K562 (cell line): ENCODE measurements around the gene NR6A1. TPM values are rescaled to one million over a fixed set of nuclear protein-coding genes. Genes with fewer than 3 reads are reported as not detected.

Experiments used
- ATAC-seq: fragments of 200-7000 bp; cut with Tn5 transposase; 3 replicates; pipeline ENCODE4 v1.9.1; 2020; ENCODE audit warnings: moderate library complexity
- BruUV-seq: library from RNA; stranded (reverse); fragments of 400-500 nt; replicated peaks from 2 replicates; lab custom pipeline; 2021; lab: Mats Ljungman, UMichigan
- CTCF ChIA-PET: fragments of 300-600 bp; formaldehyde crosslinking; extraction: SDS; loops from one replicate; lab custom pipeline; 2021; ENCODE audit warnings: low intra/inter-chr PET ratio; lab: Yijun Ruan, JAX
- POLR2A ChIA-PET: fragments of 300-600, 350-650 bp; sonication (Branson Sonifier 250); formaldehyde crosslinking; extraction: SDS; loops from one replicate; lab custom pipeline; 2021; ENCODE audit warnings: antibody characterized with exemption, inconsistent platforms; lab: Yijun Ruan, JAX
- DNase-seq, 4 experiments: peaks; one replicate each; pipeline versions ENCODE4 v3.0.0 to v3.0.0-alpha.2; 2011 to 2018; ENCODE audit warnings: low spot score in 3 of 4, mixed read lengths in 3 of 4; ENCODE audit errors: extremely low read depth in 1 of 4
- FAIRE-seq: peaks from 2 replicates; lab custom pipeline; 2011; peaks lifted over from hg19 to GRCh38; lab: Jason Lieb, UNC
- H2AFZ ChIP-seq: 2 replicates; pipeline ENCODE4 v1.6.0; 2011; ENCODE audit warnings: low read depth, low read length, control low read depth, inconsistent platforms
- H3K27ac ChIP-seq: fragments of 200-600 bp; 3 replicates; pipeline ENCODE4 v1.8.0; 2011; ENCODE audit warnings: low read depth, mild to moderate bottlenecking, control low read depth, inconsistent platforms, low read length, moderate library complexity, mixed read lengths; ENCODE audit errors: extremely low read depth
- H3K27me3 ChIP-seq, 2 experiments: fragments of 300-600 bp in 1 of 2; 2 replicates in 1 of 2; 3 replicates in 1 of 2; pipeline versions ENCODE4 v1.6.0 to v1.8.0; 2011; ENCODE audit warnings: inconsistent platforms in 2 of 2, low read length in 2 of 2, mild to moderate bottlenecking in 1 of 2, mixed read lengths in 1 of 2, moderate library complexity in 1 of 2; ENCODE audit not compliant: control insufficient read depth in 2 of 2, insufficient read depth in 2 of 2
- H3K36me3 ChIP-seq: fragments of 300-600 bp; 3 replicates; pipeline ENCODE4 v1.8.0; 2011; ENCODE audit warnings: mild to moderate bottlenecking, low read length, inconsistent platforms; ENCODE audit not compliant: control insufficient read depth, insufficient read depth
- H3K4me1 ChIP-seq, 2 experiments: fragments of 200-600 bp in 1 of 2; replicated peaks in 1 of 2; 2 replicates in 1 of 2; 3 replicates in 1 of 2; pipeline versions ENCODE4 v1.5.1 to v1.8.0; 2011; ENCODE audit warnings: inconsistent platforms in 2 of 2, low read length in 2 of 2, mild to moderate bottlenecking in 1 of 2, mixed read lengths in 1 of 2, moderate library complexity in 1 of 2; ENCODE audit not compliant: control insufficient read depth in 2 of 2, insufficient read depth in 2 of 2
- H3K4me2 ChIP-seq: 2 replicates; pipeline ENCODE4 v1.6.1; 2011; ENCODE audit warnings: low read length, control low read depth, inconsistent platforms, mixed read lengths; ENCODE audit not compliant: insufficient read depth
- H3K4me3 ChIP-seq: fragments of 200-600 bp; sonication (generic), shearing (Covaris generic); 2 replicates; pipeline ENCODE4 v1.5.1; 2016; ENCODE audit warnings: control low read depth, inconsistent platforms
- H3K79me2 ChIP-seq: fragments of 200-600 bp; 3 replicates; pipeline ENCODE4 v1.8.0; 2011; ENCODE audit warnings: low read length, inconsistent platforms; ENCODE audit not compliant: control insufficient read depth, insufficient read depth
- H3K9ac ChIP-seq, 2 experiments: 2 replicates each; pipeline versions ENCODE4 v1.6.0 to v1.6.1; 2011; ENCODE audit warnings: low read depth in 2 of 2, low read length in 2 of 2, control low read depth in 1 of 2, inconsistent platforms in 1 of 2, mild to moderate bottlenecking in 1 of 2, mixed read lengths in 1 of 2; ENCODE audit not compliant: insufficient read depth in 1 of 2
- H3K9me1 ChIP-seq: one replicate; pipeline ENCODE4 v1.6.0; 2011; ENCODE audit warnings: inconsistent platforms, mild to moderate bottlenecking, low read length, moderate library complexity; ENCODE audit not compliant: control insufficient read depth, insufficient read depth
- H3K9me3 ChIP-seq: replicated peaks from 2 replicates; pipeline ENCODE4 v1.5.1; 2011; ENCODE audit warnings: low read depth, low read length, inconsistent platforms; ENCODE audit not compliant: control insufficient read depth, insufficient read depth
- H4K20me1 ChIP-seq: replicated peaks from 2 replicates; pipeline ENCODE4 v1.6.1; 2011; ENCODE audit warnings: low read length, inconsistent platforms, mixed read lengths; ENCODE audit not compliant: control insufficient read depth, insufficient read depth
- BMI1 ChIP-seq: fragments of 150-350 bp; IDR thresholded peaks from 2 replicates; pipeline ENCODE4 v1.6.1; 2014; ENCODE audit warnings: low read length
- DNMT1 ChIP-seq: fragments of 450-650 bp; IDR thresholded peaks from 2 replicates; pipeline ENCODE4 v1.6.1; 2016; ENCODE audit warnings: antibody characterized with exemption, mild to moderate bottlenecking
- ID3 ChIP-seq, 2 experiments: fragments of 250-450 bp in 1 of 2; fragments of 450-650 bp in 1 of 2; sonication (Bioruptor Pico) in 1 of 2; IDR thresholded peaks; 2 replicates each; pipeline versions ENCODE4 v1.6.1 to v1.8.0; 2016 to 2021; ENCODE audit warnings: mild to moderate bottlenecking in 2 of 2, moderate library complexity in 2 of 2, missing compliant biosample characterization in 1 of 2, missing genetic modification characterization in 1 of 2
- IRF2 ChIP-seq: sonication (generic); formaldehyde crosslinking; IDR thresholded peaks from 2 replicates; pipeline ENCODE4 v1.8.1; 2022; ENCODE audit warnings: mild to moderate bottlenecking, missing genetic modification reagents
- KDM4B ChIP-seq, 2 experiments: fragments of 450-650 bp in 1 of 2; sonication (generic) in 1 of 2; IDR thresholded peaks; 2 replicates each; pipeline ENCODE4 v1.6.1; 2016 to 2017; ENCODE audit warnings: borderline replicate concordance in 2 of 2, antibody characterized with exemption in 1 of 2, low read depth in 1 of 2, mild to moderate bottlenecking in 1 of 2
- PREB ChIP-seq: sonication (generic); formaldehyde crosslinking; IDR thresholded peaks from 2 replicates; pipeline ENCODE4 v1.8.1; 2023; ENCODE audit warnings: mild to moderate bottlenecking, missing genetic modification reagents
- RHOXF2B ChIP-seq: fragments of 250-450 bp; sonication (Bioruptor Pico); conservative IDR thresholded peaks from 2 replicates; pipeline ENCODE4 v1.5.1; 2021
- SOX6 ChIP-seq: fragments of 450-650 bp; IDR thresholded peaks from 2 replicates; pipeline ENCODE4 v1.6.1; 2014; ENCODE audit warnings: mild to moderate bottlenecking
- SP1 ChIP-seq: sonication (generic); formaldehyde crosslinking; IDR thresholded peaks from 2 replicates; pipeline ENCODE4 v1.8.1; 2022; ENCODE audit warnings: mild to moderate bottlenecking, missing genetic modification reagents
- TCF7L2 ChIP-seq: fragments of 150-350 bp; IDR thresholded peaks from 2 replicates; pipeline ENCODE4 v1.6.1; 2016; ENCODE audit warnings: low read depth, mild to moderate bottlenecking, low read length, moderate library complexity
- TCFL5 ChIP-seq: fragments of 250-450 bp; sonication (Bioruptor Pico); conservative IDR thresholded peaks from 2 replicates; pipeline ENCODE4 v1.6.1; 2021; ENCODE audit warnings: mild to moderate bottlenecking, moderate library complexity, matching md5 sums
- ZNF280A ChIP-seq: fragments of 450-650 bp; IDR thresholded peaks from 2 replicates; pipeline ENCODE4 v1.6.1; 2018; ENCODE audit warnings: mild to moderate bottlenecking, low read depth; ENCODE audit not compliant: partially characterized antibody
- ZNF445 ChIP-seq: fragments of 250-450 bp; sonication (Bioruptor Pico); IDR thresholded peaks from 2 replicates; pipeline ENCODE4 v1.4.0; 2020; ENCODE audit warnings: low read depth, mild to moderate bottlenecking, moderate library complexity
- ZNF785 ChIP-seq: fragments of 250-450 bp; sonication (Bioruptor Pico); IDR thresholded peaks from 2 replicates; pipeline ENCODE4 v1.4.0; 2020; ENCODE audit warnings: mild to moderate bottlenecking
- WGBS: fragments of 100-300 bp; shearing (Covaris generic); methylation state at CpG from one replicate; pipeline ENCODE4 v1.1.6; 2016; ENCODE audit warnings: low coverage, mixed read lengths; ENCODE audit not compliant: insufficient coverage; ENCODE audit errors: missing lambda C conversion rate; 5-methylcytosine and 5-hydroxymethylcytosine counted together
- in situ Hi-C: fragments of 300-500 bp; cut with MboI; formaldehyde crosslinking; loops from 4 replicates; pipeline ENCODE4 v1.15.0; 2018; ENCODE audit warnings: inconsistent platforms, mixed read lengths
- intact Hi-C: fragments of 100-400 bp; cut with micrococcal nuclease; formaldehyde crosslinking; loops from 2 replicates; pipeline ENCODE4 v1.14.2; 2022
- polyA plus RNA-seq, 8 experiments: library from polyadenylated mRNA; depleted of rRNA in 4 of 8; stranded (reverse) in 5 of 8; unstranded in 3 of 8; fragments of >200 nt; fragmentation: Nextera tagmentation in 2 of 8; fragmentation: Illumina TruSeq in 1 of 8; extraction: Ambion mirVana in 2 of 8; extraction: Trizol in 1 of 8; gene quantifications; 2 replicates each; pipeline versions ENCODE4 v1.2.1 to v1.2.3, GENCODE V29; 2011 to 2014; ENCODE audit warnings: inconsistent platforms in 1 of 8, missing spikeins in 1 of 8
- total RNA-seq, 7 experiments: library from RNA; depleted of rRNA in 6 of 7; stranded (reverse); fragments of >200 nt in 6 of 7; fragmentation: Illumina TruSeq in 2 of 7; extraction: Trizol in 2 of 7; gene quantifications; 2 replicates each; pipeline versions ENCODE4 v1.2.1 to v1.2.3, GENCODE V29; 2011 to 2021; ENCODE audit warnings: low replicate concordance in 1 of 7

NR6A1 gene
- total and polyA plus RNA-seq, 9 of the 15 experiments (the other 6 are each of a cell fraction or from before 2014, with no cell fraction given), result 9.7 to 55.4 (median 28.3) TPM

- Histone ChIP-seq H2AFZ (no peak overlapping the region), H3K36me3 (no peaks in the 10 kb centered on the region), H3K27me3 (no peaks in the 10 kb centered on the region), H4K20me1 (no peaks in the 10 kb centered on the region), H3K4me2 (no peak overlapping the region), H3K9me3 (no peaks in the 10 kb centered on the region), H3K4me3 (no peak overlapping the region), H3K79me2 (peaks cover 18% of the 10 kb centered on the region; the same call in 2 of the 3 replicates), H3K9ac (no peak overlapping the region), H3K9me1 (no peaks in the 10 kb centered on the region), H3K4me1 (no peaks in the 10 kb centered on the region), H3K27ac (no peak overlapping the region)
- TF ChIP-seq RHOXF2B (CRISPR knock-in tag) (no peak), BMI1 (no peak), SOX6 (no peak), ZNF785 (CRISPR knock-in tag) (no peak), ZNF280A (no peak), DNMT1 (no peak), TCF7L2 (no peak), IRF2 (CRISPR knock-in tag) (no peak), SP1 (CRISPR knock-in tag) (no peak), ZNF445 (CRISPR knock-in tag) (no peak), PREB (CRISPR knock-in tag) (no peak), ID3 (CRISPR knock-in tag; IDR thresholded peaks at IDR 0.05) (no peak), ID3 (tag; IDR thresholded peaks at IDR 0.05) (no peak), TCFL5 (CRISPR knock-in tag) (no peak), KDM4B (IDR thresholded peaks at IDR 0.05; ENCODE audit: borderline replicate concordance in 2 of 2, low read depth in 1 of 2) (no peak)
- ATAC-seq (no peak), DNase-seq (no peak), FAIRE-seq (peak; percentile 32)
- in situ Hi-C loops, result no loop called here
- ChIA-PET CTCF (no interaction called here), POLR2A (interaction anchor here (0.6 to 1.1 kb wide), 2 partner anchors 16 to 153 kb away, joined by 5 read pairs; no protein-coding TSS in a partner anchor)
- intact Hi-C loops, result no loop called here
- 88% methylated on average over 1 of the region's 1 CpG for WGBS
- no TSS peak for BruUV-seq
These were observed 190.9 kb downstream of the NR6A1 start for GRCh38 chr9:124580186-124580585.
